HAP-1 (cell line): ENCODE measurements around the gene GSTM1.

Experiments used
- DNase-seq, 2 experiments: peaks; one replicate each; pipeline ENCODE4 v3.0.0-alpha.2; 2016 to 2020; ENCODE audit warnings: low spot score in 2 of 2
- H3K27me3 ChIP-seq: fragments of 250-450 bp; sonication (Bioruptor Pico); 2 replicates; pipeline ENCODE4 v1.5.1; 2020; ENCODE audit warnings: low read depth, mild to moderate bottlenecking, moderate library complexity
- H3K36me3 ChIP-seq: fragments of 250-450 bp; sonication (Bioruptor Pico); replicated peaks from 2 replicates; pipeline ENCODE4 v1.5.1; 2020; ENCODE audit warnings: mild to moderate bottlenecking
- H3K4me1 ChIP-seq: fragments of 250-450 bp; sonication (Bioruptor Pico); 2 replicates; pipeline ENCODE4 v1.5.1; 2020; ENCODE audit warnings: mild to moderate bottlenecking
- H3K4me3 ChIP-seq: fragments of 250-450 bp; sonication (Bioruptor Pico); 2 replicates; pipeline ENCODE4 v1.5.1; 2020; ENCODE audit warnings: mild to moderate bottlenecking, moderate library complexity
- H3K9me3 ChIP-seq: fragments of 250-450 bp; sonication (Bioruptor Pico); 2 replicates; pipeline ENCODE4 v1.5.1; 2020; ENCODE audit warnings: mild to moderate bottlenecking, moderate library complexity
- in situ Hi-C: fragments of 300-500 bp; cut with MboI; formaldehyde crosslinking; loops from 3 replicates; pipeline ENCODE4 v1.14.3; 2020; ENCODE audit warnings: low sequenced_read_pairs, inconsistent platforms, mixed read lengths

Gene GSTM1

GRCh38 chr1:109716570-109717090 lies 29.0 kb downstream of the GSTM1 start:
- DNase-seq = no peak
- no peaks in the 10 kb centered on the region for H3K9me3 ChIP-seq
- in situ Hi-C loops = no loop called here
- peaks cover 15% of the 10 kb centered on the region for H3K4me1 ChIP-seq
- H3K27me3 ChIP-seq = no peaks in the 10 kb centered on the region
- H3K36me3 ChIP-seq = no peaks in the 10 kb centered on the region
- no peak overlapping the region for H3K4me3 ChIP-seq

- in situ Hi-C loops = no loop called here
- Histone ChIP-seq H3K4me1 (peaks cover 19% of the 10 kb centered on the region), H3K9me3 (0 out of 2 replicates have a peak, but pooled peaks cover 2% of the 10 kb centered on the region), H3K27me3 (no peaks in the 10 kb centered on the region; the same call in 1 of the 2 replicates), H3K36me3 (no peaks in the 10 kb centered on the region), H3K4me3 (no peak overlapping the region)
- no peak for DNase-seq
Measured at GRCh38 chr1:109717729-109718128, 30.1 kb downstream of the GSTM1 start.

- Histone ChIP-seq H3K36me3 (no peaks in the 10 kb centered on the region), H3K27me3 (no peaks in the 10 kb centered on the region; the same call in 1 of the 2 replicates), H3K4me3 (no peak overlapping the region), H3K4me1 (peaks cover 19% of the 10 kb centered on the region), H3K9me3 (0 out of 2 replicates have a peak, but pooled peaks cover 2% of the 10 kb centered on the region)
- no peak for DNase-seq
- in situ Hi-C loops = no loop called here
Measured at GRCh38 chr1:109718495-109718894, 30.9 kb downstream of the GSTM1 start.

- Histone ChIP-seq H3K9me3 (0 out of 2 replicates have a peak, but pooled peaks cover 2% of the 10 kb centered on the region), H3K4me3 (no peak overlapping the region), H3K27me3 (no peaks in the 10 kb centered on the region; the same call in 1 of the 2 replicates), H3K4me1 (peaks cover 19% of the 10 kb centered on the region), H3K36me3 (no peaks in the 10 kb centered on the region)
- in situ Hi-C loops = no loop called here
- DNase-seq = no peak
Measured at GRCh38 chr1:109719337-109719837, 31.8 kb downstream of the GSTM1 start.

GRCh38 chr1:109721042-109721441 lies 33.4 kb downstream of the GSTM1 start:
- H3K4me1 ChIP-seq = peaks cover 19% of the 10 kb centered on the region
- in situ Hi-C loops = no loop called here
- H3K27me3 ChIP-seq = no peaks in the 10 kb centered on the region; the same call in 1 of the 2 replicates
- no peak for DNase-seq
- H3K4me3 ChIP-seq = no peak overlapping the region
- H3K9me3 ChIP-seq = 0 out of 2 replicates have a peak, but pooled peaks cover 2% of the 10 kb centered on the region
- H3K36me3 ChIP-seq = no peaks in the 10 kb centered on the region

GRCh38 chr1:109721971-109722370 lies 34.4 kb downstream of the GSTM1 start:
- Histone ChIP-seq H3K27me3 (no peaks in the 10 kb centered on the region; the same call in 1 of the 2 replicates), H3K36me3 (no peaks in the 10 kb centered on the region), H3K4me3 (no peak overlapping the region), H3K9me3 (0 out of 2 replicates have a peak, but pooled peaks cover 2% of the 10 kb centered on the region), H3K4me1 (peaks cover 21% of the 10 kb centered on the region)
- in situ Hi-C loops = no loop called here
- DNase-seq = no peak

- H3K4me3 ChIP-seq = no peak overlapping the region
- in situ Hi-C loops = no loop called here
- H3K27me3 ChIP-seq = no peaks in the 10 kb centered on the region; the same call in 1 of the 2 replicates
- DNase-seq = no peak
- H3K36me3 ChIP-seq = no peaks in the 10 kb centered on the region
- 0 out of 2 replicates have a peak, but pooled peaks cover 2% of the 10 kb centered on the region for H3K9me3 ChIP-seq
- H3K4me1 ChIP-seq = peaks cover 21% of the 10 kb centered on the region
Measured at GRCh38 chr1:109722908-109723691, 35.5 kb downstream of the GSTM1 start.

GRCh38 chr1:109724933-109725332 lies 37.3 kb downstream of the GSTM1 start:
- H3K27me3 ChIP-seq = no peaks in the 10 kb centered on the region; the same call in 1 of the 2 replicates
- no peaks in the 10 kb centered on the region for H3K36me3 ChIP-seq
- H3K9me3 ChIP-seq = 0 out of 2 replicates have a peak, but pooled peaks cover 2% of the 10 kb centered on the region
- peaks cover 14% of the 10 kb centered on the region; the same call in 1 of the 2 replicates for H3K4me1 ChIP-seq
- in situ Hi-C loops = no loop called here
- no peak for DNase-seq
- H3K4me3 ChIP-seq = no peak overlapping the region

- Histone ChIP-seq H3K36me3 (no peaks in the 10 kb centered on the region), H3K9me3 (0 out of 2 replicates have a peak, but pooled peaks cover 2% of the 10 kb centered on the region), H3K4me3 (no peak overlapping the region), H3K4me1 (peaks cover 16% of the 10 kb centered on the region), H3K27me3 (no peaks in the 10 kb centered on the region; the same call in 1 of the 2 replicates)
- no peak for DNase-seq
- in situ Hi-C loops = no loop called here
Measured at GRCh38 chr1:109725510-109725909, 37.9 kb downstream of the GSTM1 start.

GRCh38 chr1:109726007-109726406 lies 38.4 kb downstream of the GSTM1 start:
- Histone ChIP-seq H3K4me1 (peaks cover 21% of the 10 kb centered on the region), H3K4me3 (no peak overlapping the region), H3K36me3 (no peaks in the 10 kb centered on the region), H3K9me3 (0 out of 2 replicates have a peak, but pooled peaks cover 2% of the 10 kb centered on the region), H3K27me3 (no peaks in the 10 kb centered on the region; the same call in 1 of the 2 replicates)
- in situ Hi-C loops = no loop called here
- DNase-seq = no peak

GRCh38 chr1:109726728-109727373 lies 39.2 kb downstream of the GSTM1 start:
- Histone ChIP-seq H3K27me3 (no peaks in the 10 kb centered on the region; the same call in 1 of the 2 replicates), H3K9me3 (0 out of 2 replicates have a peak, but pooled peaks cover 2% of the 10 kb centered on the region), H3K4me3 (no peak overlapping the region), H3K36me3 (no peaks in the 10 kb centered on the region), H3K4me1 (peaks cover 16% of the 10 kb centered on the region)
- no peak for DNase-seq
- in situ Hi-C loops = no loop called here

- DNase-seq = no peak
- Histone ChIP-seq H3K27me3 (no peaks in the 10 kb centered on the region), H3K36me3 (no peaks in the 10 kb centered on the region), H3K9me3 (no peaks in the 10 kb centered on the region), H3K4me3 (no peak overlapping the region), H3K4me1 (peaks cover 13% of the 10 kb centered on the region)
- in situ Hi-C loops = no loop called here
Measured at GRCh38 chr1:109728870-109729269, 41.3 kb downstream of the GSTM1 start.

GRCh38 chr1:109730666-109731065 lies 43.0 kb downstream of the GSTM1 start:
- in situ Hi-C loops = no loop called here

More at GRCh38 chr1:109730666-109731065, 43.0 kb downstream of the GSTM1 start:
- H3K4me3 ChIP-seq = no peak overlapping the region
- peaks cover 13% of the 10 kb centered on the region for H3K4me1 ChIP-seq
- H3K27me3 ChIP-seq = no peaks in the 10 kb centered on the region
- H3K36me3 ChIP-seq = no peaks in the 10 kb centered on the region; the same call in 1 of the 2 replicates
- DNase-seq = peak in 1 of 2 experiments; percentile 51
- H3K9me3 ChIP-seq = no peaks in the 10 kb centered on the region
